Testis (tissue), 3 donors: ENCODE data around the gene SNAI1. TPM values are rescaled to one million over a fixed set of nuclear protein-coding genes. Genes with fewer than 3 reads are reported as not detected.

Experiments used
- DNase-seq: peaks from one replicate; pipeline ENCODE4 v3.0.0-alpha.2; 2019
- H3K27ac ChIP-seq, 2 donors: fragments of 200-600 bp; sonication (generic); one replicate each; pipeline ENCODE4 v1.5.1; 2019
- H3K27me3 ChIP-seq: fragments of 200-600 bp; sonication (generic); one replicate; pipeline ENCODE4 v1.5.1; 2019
- H3K36me3 ChIP-seq: fragments of 200-600 bp; sonication (generic); one replicate; pipeline ENCODE4 v1.5.1; 2017; ENCODE audit warnings: low read depth; ENCODE audit errors: missing control alignments
- H3K4me1 ChIP-seq: fragments of 200-600 bp; sonication (generic); one replicate; pipeline ENCODE4 v1.5.1; 2019
- H3K4me3 ChIP-seq, 2 donors: fragments of 200-600 bp; sonication (generic); one replicate each; pipeline ENCODE4 v1.5.1; 2017 to 2019
- H3K9me3 ChIP-seq: fragments of 200-600 bp; sonication (generic); one replicate; pipeline ENCODE4 v1.5.1; 2017
- POLR2A ChIP-seq: fragments of 450-650 bp; IDR thresholded peaks from one replicate; pipeline ENCODE4 v1.6.1; 2017; ENCODE audit warnings: antibody characterized with exemption, mild to moderate bottlenecking, moderate library complexity
- WGBS, 2 donors: methylation state at CpG; one replicate each; pipeline ENCODE4 v1.1.5; 2018; 5-methylcytosine and 5-hydroxymethylcytosine counted together
- intact Hi-C: fragments of 100-400 bp; cut with DNase I; formaldehyde crosslinking; loops from one replicate; pipeline ENCODE4 v1.15.1; 2023; ENCODE audit warnings: low total_unique reads
- polyA plus RNA-seq: library from polyadenylated mRNA; stranded (reverse); fragments of 350-450 nt; fragmentation: Illumina TruSeq; extraction: RNeasy Lipid Tissue Mini Kit (QIAGEN cat#74804); gene quantifications from one replicate; pipeline ENCODE4 v1.2.3, GENCODE V29; 2014; ENCODE audit warnings: low read depth, low replicate concordance; ENCODE audit not compliant: insufficient read depth
- total RNA-seq, 2 donors: library from RNA; depleted of rRNA; stranded (reverse); fragments of >200 nt; gene quantifications; one replicate each; pipeline ENCODE4 v1.2.3, GENCODE V29; 2016
- TF ChIP-seq, protein P1 (sequence below), 3 experiments: fragments of 450-650 bp in 2 of 3; fragments of 200-600 bp in 1 of 3; sonication (generic) in 1 of 3; IDR thresholded peaks; one replicate each; pipeline ENCODE4 v1.5.1; 2016 to 2019; ENCODE audit warnings: antibody characterized with exemption in 3 of 3, mild to moderate bottlenecking in 2 of 3, moderate library complexity in 1 of 3

Gene SNAI1
- total and polyA plus RNA-seq, 3 donors from 2014 or later: 4.0 to 7.6 (median 7.0) TPM

DNA sequence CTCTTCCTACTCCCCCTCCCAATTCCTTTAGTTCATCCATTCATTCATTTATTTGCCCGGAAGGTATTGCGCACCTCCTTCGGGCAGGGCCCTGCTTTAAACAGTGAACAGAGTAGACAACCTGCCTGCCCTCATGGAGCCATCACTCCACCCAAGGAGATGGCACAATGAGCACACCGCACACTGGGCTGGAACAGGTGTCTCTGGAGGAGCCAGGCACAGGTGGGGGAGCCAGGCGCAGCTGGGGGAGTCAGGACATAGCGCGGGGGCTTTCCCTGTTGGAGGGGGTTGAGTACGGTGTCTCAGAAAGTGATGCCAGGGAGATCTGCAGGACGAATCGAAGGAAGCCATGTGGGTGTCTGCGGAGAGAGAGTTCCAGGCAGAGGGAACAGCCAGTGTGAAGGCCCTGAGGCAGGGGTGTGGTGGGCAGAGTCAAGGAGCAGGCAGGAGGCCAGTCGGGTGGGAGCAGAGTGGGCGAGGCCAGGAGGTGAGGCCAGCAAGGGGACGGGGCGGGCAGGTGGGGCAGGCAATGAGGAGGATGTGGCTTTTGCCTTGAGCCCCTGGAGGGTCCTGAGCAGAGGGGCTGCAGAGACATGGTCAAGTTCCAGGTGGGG lies 46.4 kb downstream of the SNAI1 start:
- Histone ChIP-seq H3K4me3 (no peak overlapping the region), H3K36me3 (no peaks in the 10 kb centered on the region), H3K4me1 (peaks cover 6% of the 10 kb centered on the region), H3K27ac (peak overlapping the region in 1 of 2 donors; percentile 81), H3K27me3 (no peaks in the 10 kb centered on the region), H3K9me3 (no peaks in the 10 kb centered on the region)
- intact Hi-C loops: no loop called here
- WGBS, 2 donors: 89 to 97% methylated on average over 15 of the region's 15 CpGs
- TF ChIP-seq POLR2A: no peak
- TF ChIP-seq, protein P1, sequence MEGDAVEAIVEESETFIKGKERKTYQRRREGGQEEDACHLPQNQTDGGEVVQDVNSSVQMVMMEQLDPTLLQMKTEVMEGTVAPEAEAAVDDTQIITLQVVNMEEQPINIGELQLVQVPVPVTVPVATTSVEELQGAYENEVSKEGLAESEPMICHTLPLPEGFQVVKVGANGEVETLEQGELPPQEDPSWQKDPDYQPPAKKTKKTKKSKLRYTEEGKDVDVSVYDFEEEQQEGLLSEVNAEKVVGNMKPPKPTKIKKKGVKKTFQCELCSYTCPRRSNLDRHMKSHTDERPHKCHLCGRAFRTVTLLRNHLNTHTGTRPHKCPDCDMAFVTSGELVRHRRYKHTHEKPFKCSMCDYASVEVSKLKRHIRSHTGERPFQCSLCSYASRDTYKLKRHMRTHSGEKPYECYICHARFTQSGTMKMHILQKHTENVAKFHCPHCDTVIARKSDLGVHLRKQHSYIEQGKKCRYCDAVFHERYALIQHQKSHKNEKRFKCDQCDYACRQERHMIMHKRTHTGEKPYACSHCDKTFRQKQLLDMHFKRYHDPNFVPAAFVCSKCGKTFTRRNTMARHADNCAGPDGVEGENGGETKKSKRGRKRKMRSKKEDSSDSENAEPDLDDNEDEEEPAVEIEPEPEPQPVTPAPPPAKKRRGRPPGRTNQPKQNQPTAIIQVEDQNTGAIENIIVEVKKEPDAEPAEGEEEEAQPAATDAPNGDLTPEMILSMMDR (IDR thresholded peaks at IDR 0.05): no peak
- DNase-seq: no peak

DNA sequence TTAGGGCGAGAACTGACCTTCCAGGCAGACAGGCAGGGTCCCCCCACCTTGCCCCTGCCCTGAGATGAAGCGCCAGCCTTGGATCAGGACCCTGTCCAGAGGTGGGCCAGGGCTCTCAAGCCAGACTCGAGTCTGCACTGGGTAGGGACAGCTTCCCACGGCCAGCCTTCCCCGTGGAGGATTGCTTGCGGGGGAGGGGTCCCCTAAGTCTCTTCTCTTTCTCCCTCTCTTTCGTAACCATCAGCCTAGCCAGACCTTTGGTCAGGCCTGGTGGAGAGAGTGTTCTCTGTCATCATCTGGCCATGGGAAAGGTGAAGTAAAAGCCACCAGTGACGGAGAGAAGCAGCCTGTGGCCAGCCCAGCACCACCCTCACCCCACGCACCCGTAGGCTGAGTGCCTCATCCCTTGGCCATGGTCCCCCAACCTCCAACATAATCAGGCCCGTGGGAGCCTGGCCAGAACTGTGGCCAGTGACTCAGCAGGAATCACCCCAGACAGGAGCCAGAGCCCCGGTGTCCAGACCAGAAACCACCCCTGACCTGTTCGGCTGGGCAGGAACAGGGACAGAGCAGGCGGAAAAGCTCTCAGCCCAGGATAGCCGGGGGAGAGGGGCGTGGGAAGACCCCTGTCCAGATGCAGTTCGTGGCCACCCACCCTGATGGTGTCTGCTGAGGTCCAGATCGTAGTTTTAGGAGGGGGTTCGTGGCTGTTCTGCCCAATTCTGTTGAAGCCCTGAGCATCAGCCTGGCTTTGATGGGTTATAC lies 47.1 kb downstream of the SNAI1 start:
- no peaks in the 10 kb centered on the region for H3K27me3 ChIP-seq
- H3K36me3 ChIP-seq: no peaks in the 10 kb centered on the region
- H3K4me3 ChIP-seq: no peak overlapping the region
- no peak for TF ChIP-seq POLR2A
- TF ChIP-seq, protein P1 (IDR thresholded peaks at IDR 0.05): no peak
- intact Hi-C loops: no loop called here
- WGBS, 2 donors: 53 to 56% methylated on average over 13 to 19 of the region's 19 CpGs
- H3K27ac ChIP-seq: peak overlapping the region; percentile 39 to 81
- H3K4me1 ChIP-seq: peaks cover 6% of the 10 kb centered on the region
- no peak for DNase-seq
- no peaks in the 10 kb centered on the region for H3K9me3 ChIP-seq

DNA sequence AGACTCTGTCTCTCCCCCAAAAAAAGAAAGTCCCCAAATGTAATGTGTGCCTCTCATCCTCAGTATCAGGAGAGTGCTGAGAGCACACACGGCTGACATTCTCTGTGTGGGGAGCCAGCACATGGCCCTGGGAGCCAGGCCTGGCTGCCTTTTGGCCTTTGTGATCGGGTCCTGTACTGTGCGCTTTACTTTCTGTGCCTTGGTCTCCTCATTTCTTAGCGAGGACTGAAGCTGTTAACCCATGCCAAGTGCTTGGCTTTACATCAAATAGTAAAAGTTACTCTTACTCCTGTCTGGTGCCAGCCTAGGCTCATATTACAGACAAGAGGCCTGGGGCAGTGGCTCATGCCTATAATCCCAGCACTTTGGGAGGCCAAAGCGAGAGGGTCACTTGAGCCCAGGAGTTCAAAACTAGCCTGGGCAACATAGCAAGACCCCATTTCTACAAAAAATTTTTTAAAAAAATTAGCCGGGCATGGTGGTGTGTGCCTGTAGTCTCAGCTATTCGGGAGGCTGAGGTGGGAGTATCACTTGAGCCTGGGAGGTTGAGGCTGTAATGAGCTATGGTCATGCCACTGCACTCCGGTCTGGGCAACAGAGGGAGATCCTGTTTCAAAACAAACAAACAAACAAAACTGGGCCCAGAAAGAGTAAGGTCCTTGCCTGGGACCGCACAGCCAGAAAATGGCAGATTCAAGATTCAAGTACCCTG lies 50.3 kb downstream of the SNAI1 start:
- Histone ChIP-seq H3K27me3 (no peaks in the 10 kb centered on the region), H3K4me1 (peaks cover 6% of the 10 kb centered on the region), H3K36me3 (no peaks in the 10 kb centered on the region), H3K9me3 (no peaks in the 10 kb centered on the region), H3K27ac (no peak overlapping the region), H3K4me3 (no peak overlapping the region)
- WGBS, 2 donors: 75 to 80% methylated on average over 9 of the region's 9 CpGs
- DNase-seq: no peak
- intact Hi-C loops: no loop called here
- no peak for TF ChIP-seq POLR2A
- TF ChIP-seq, protein P1 (IDR thresholded peaks at IDR 0.05): no peak

DNA sequence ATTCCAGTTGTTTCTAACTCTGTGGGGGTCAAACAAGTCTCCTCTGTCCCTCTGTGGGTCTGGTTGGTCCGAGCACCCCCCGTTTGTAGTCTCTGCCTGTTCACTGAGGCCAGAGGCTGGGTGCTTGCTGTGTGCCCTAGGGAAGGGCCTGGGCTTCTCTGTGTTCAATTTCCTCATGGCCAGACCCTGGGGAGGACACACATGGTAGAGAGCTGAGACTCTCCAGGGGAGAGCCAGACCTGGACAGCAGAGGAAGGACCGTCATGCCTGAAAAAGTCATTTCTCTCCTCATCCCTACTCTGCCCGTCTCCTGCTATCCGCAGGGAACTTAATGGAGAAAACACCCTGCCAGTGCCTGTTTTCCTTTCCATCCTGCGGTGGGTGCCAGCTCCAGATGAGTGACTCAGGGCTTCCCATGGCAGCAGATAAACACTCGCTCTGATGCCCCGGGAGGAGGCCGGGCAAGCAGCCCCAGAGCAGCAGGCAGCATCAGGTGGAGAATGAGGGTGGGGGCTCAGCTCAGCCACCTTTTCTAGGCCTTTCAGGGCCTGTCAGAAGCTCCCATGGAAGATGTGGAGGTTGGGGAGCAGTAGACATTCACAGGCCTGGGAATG lies 51.9 kb downstream of the SNAI1 start:
- H3K9me3 ChIP-seq: no peaks in the 10 kb centered on the region
- H3K27ac ChIP-seq: peak overlapping the region in 1 of 2 donors; percentile 14
- DNase-seq: no peak
- no peak overlapping the region for H3K4me3 ChIP-seq
- intact Hi-C loops: no loop called here
- no peaks in the 10 kb centered on the region for H3K36me3 ChIP-seq
- H3K4me1 ChIP-seq: peaks cover 6% of the 10 kb centered on the region
- 84 to 85% methylated on average over 9 of the region's 9 CpGs for WGBS, 2 donors
- TF ChIP-seq, protein P1 (IDR thresholded peaks at IDR 0.05): no peak
- no peak for TF ChIP-seq POLR2A
- H3K27me3 ChIP-seq: no peaks in the 10 kb centered on the region
